ENCODE results near the gene MALRD1. TPM values are rescaled to one million over a fixed set of nuclear protein-coding genes. Genes with fewer than 3 reads are reported as not detected.

The MALRD1 gene
- total RNA-seq, 1 donor from 2014 or later, result 0.84 TPM

GRCh38 chr10:19580691-19581090 is 532.1 kb downstream of the MALRD1 start:
- TF ChIP-seq CTCF (conservative IDR thresholded peaks at IDR 0.05), result no peak
- peaks cover 3% of the 10 kb centered on the region for H3K9me3 Mint-ChIP-seq
- no peaks in the 10 kb centered on the region for H3K27me3 Mint-ChIP-seq (ENCODE audit: low read depth)
- no peaks in the 10 kb centered on the region for H3K36me3 Mint-ChIP-seq (ENCODE audit: low read depth)
- no peak overlapping the region for H3K4me3 Mint-ChIP-seq
- no peak overlapping the region for H3K27ac Mint-ChIP-seq (ENCODE audit: unreplicated experiment)
- no peak for DNase-seq (ENCODE audit: low read depth, low spot score)
- H3K4me1 Mint-ChIP-seq, result no peaks in the 10 kb centered on the region

- H3K36me3 Mint-ChIP-seq (ENCODE audit: low read depth), result peaks cover 4% of the 10 kb centered on the region
- no peak for TF ChIP-seq CTCF (conservative IDR thresholded peaks at IDR 0.05)
- DNase-seq (ENCODE audit: low read depth, low spot score), result no peak
- H3K27ac Mint-ChIP-seq (ENCODE audit: unreplicated experiment), result no peak overlapping the region
- no peaks in the 10 kb centered on the region for H3K4me1 Mint-ChIP-seq
- H3K9me3 Mint-ChIP-seq, result peaks cover 7% of the 10 kb centered on the region
- H3K27me3 Mint-ChIP-seq (ENCODE audit: low read depth), result no peaks in the 10 kb centered on the region
- no peak overlapping the region for H3K4me3 Mint-ChIP-seq
These were observed 540.0 kb downstream of the MALRD1 start for GRCh38 chr10:19588608-19589007.

- Mint-ChIP-seq H3K27me3 (ENCODE audit: low read depth) (no peaks in the 10 kb centered on the region), H3K4me1 (no peaks in the 10 kb centered on the region), H3K27ac (ENCODE audit: unreplicated experiment) (no peak overlapping the region), H3K36me3 (ENCODE audit: low read depth) (no peaks in the 10 kb centered on the region), H3K9me3 (no peaks in the 10 kb centered on the region), H3K4me3 (no peak overlapping the region)
- TF ChIP-seq CTCF (conservative IDR thresholded peaks at IDR 0.05), result no peak
- DNase-seq (ENCODE audit: low read depth, low spot score), result no peak
These were observed 543.7 kb downstream of the MALRD1 start for GRCh38 chr10:19592276-19592675.

- H3K27ac Mint-ChIP-seq (ENCODE audit: unreplicated experiment), result no peak overlapping the region
- DNase-seq (ENCODE audit: low read depth, low spot score), result no peak
- H3K4me1 Mint-ChIP-seq, result no peaks in the 10 kb centered on the region
- H3K27me3 Mint-ChIP-seq (ENCODE audit: low read depth), result no peaks in the 10 kb centered on the region
- H3K4me3 Mint-ChIP-seq, result no peak overlapping the region
- no peaks in the 10 kb centered on the region for H3K9me3 Mint-ChIP-seq
- no peak for TF ChIP-seq CTCF (conservative IDR thresholded peaks at IDR 0.05)
- H3K36me3 Mint-ChIP-seq (ENCODE audit: low read depth), result no peaks in the 10 kb centered on the region
These were observed 546.7 kb downstream of the MALRD1 start for GRCh38 chr10:19595212-19595845.

- Mint-ChIP-seq H3K4me3 (no peak overlapping the region), H3K27ac (ENCODE audit: unreplicated experiment) (no peak overlapping the region), H3K36me3 (ENCODE audit: low read depth) (no peaks in the 10 kb centered on the region), H3K4me1 (no peaks in the 10 kb centered on the region), H3K9me3 (peaks cover 5% of the 10 kb centered on the region), H3K27me3 (ENCODE audit: low read depth) (no peaks in the 10 kb centered on the region)
- no peak for DNase-seq (ENCODE audit: low read depth, low spot score)
- TF ChIP-seq CTCF (conservative IDR thresholded peaks at IDR 0.05), result no peak
These were observed 557.2 kb downstream of the MALRD1 start for GRCh38 chr10:19605806-19606205.
